ENCODE measurements around the gene NRCAM.

The NRCAM gene

DNA sequence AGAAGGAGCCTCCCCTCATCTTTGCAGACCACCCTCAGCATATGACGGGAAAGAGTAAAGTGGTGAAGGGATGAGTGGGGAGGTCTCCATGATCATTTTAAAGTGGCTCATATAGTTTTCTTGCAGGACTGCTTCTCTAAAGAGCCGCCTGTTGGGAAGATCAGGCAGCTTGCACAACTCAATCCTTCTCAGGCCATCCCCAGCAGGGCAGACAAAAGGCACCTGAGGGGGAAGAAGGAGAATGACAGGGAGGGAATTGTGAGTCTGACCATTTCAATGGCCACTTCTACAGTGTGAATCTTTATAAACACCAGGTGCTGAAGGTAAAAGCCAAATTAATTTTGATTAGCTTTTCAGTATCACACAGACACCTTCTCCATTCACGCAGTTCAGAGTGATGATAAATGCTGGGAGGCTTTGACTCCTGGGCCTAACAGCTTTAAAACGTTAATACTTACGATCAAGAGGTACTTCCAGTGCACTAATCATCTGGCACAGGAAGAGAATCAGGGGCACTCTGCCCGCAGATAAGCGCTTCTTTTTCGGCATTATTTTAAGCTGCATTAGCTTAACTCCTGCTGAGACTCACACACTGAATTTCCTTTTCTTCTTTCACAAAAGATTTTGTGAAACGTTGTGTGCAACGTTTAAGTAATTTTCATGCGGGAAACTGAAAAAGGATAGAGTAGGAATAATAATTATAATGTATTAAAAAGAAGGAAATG is 216.6 kb downstream of the NRCAM start:
- DNase-seq = peak; percentile 40 to 95 (median 72)

DNA sequence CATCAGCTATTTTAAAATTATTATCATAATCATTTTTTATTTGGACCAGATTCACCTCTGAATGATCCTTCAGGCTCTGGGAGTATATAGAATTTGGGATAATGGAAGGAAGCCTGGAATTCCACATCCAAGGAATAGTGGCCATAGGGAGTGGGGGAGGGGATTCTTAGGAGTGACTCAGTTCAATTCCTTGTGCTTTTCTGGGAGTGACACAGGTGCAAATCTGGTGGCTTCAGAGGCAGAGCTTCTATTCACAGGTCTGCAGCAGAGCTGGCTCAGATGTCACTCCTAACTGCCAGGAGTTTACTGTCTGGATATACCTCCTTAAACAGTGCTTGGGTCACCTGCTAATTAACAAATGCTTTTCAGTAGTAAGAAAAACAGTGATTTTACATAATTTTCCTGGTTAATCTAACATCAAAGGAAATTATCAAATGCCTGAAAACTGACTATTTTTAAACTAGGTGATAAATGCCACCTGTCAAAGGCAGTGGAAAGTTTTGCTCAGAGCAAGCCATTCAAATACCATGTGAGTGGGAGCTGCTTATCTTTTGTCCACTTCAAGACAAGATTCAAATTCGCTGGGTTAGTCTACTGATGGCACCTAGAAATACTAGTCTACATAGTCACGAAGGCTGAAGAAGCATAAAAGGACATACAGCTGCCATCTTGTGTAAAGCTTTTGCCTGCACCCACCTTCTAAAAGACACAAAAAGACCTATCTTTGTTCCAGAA is 219.4 kb downstream of the NRCAM start:
- DNase-seq = no peak

DNA sequence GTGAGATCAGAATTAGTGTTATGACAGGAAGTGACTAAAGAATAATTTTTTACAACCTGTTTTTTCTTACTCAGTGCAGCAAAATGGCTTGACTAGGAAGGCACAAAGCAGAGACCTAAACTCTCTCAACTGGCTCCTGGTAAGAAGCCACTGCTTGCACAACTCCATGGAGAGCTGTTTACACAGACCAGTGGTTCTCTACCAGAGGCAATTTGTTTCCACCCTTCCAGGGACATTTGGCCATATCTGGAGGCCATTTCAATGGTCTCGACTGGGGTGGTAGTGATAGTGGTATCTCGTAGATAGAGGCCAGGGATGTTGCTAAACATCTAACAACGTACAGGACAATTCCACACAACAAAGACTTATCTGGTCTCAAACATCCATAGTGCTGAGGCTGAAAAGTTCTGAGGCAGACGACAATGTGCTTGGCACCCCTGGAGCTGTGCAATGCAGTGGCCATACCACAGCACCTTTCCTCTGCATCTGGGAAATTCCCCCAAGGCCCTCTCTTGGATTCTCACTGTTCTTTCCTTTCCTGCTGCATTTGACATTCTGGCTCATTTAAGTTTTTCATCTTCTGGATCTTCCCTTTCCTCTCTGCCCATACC is 220.7 kb downstream of the NRCAM start:
- no peak for DNase-seq

DNA sequence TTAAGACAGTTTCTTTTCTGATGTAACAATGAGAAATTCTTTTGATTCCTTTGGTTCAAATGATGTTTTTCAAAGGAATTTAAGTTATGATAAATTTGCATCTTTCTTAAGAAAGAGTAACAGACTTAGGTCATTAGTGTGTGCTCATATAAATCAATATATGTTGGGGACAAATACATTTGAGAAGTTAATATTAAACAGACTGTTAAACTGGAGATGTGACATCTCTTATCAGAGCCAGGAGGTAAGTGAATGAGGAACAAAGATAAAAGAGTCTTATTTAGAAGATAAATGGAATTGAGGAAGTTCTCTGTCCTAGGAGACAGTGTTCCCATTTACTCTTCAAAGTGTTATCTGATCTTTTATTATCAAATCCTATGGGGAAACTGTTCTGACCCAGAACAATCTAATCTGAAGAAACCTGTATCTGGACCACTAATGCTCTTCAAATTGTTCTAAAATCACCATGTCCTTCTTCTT is 221.2 kb downstream of the NRCAM start:
- DNase-seq = no peak

DNA sequence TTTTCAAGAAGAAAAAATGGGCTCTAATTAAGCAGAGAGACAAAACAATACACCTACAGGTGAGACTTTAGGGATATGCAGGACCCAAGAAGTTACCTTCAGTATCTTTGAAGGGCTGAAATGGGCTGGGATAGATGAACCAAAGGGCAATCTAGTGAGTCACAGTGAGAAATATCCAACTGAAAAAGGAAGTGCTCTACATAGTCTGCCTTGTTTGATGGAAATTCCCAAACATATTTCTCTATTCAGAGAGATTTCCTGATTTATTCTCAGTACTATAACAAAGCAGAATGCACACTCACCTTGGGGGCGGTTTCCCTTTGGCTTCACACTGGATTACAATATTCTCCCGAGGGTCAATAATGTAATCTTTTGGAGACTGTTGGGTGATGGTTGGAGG is 222.0 kb downstream of the NRCAM start:
- DNase-seq = no peak

DNA sequence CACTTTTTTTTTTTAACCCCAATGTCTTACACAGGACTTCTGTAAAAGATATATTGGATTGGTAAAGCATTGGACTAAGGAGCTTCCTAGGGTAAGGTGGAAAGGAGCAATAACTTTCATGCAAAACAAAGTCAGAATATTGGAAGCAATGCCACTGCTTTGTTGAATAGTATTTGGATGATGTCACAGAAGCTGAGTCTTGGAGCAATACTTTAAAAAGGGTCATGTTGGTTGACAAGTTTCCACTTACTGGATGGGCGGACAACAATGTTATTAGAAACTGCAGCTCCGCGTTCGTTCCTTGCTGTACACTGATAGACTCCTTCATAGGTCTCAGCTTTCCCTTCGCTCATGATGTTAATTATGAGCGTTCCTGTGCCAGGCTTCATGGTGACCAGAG is 224.2 kb downstream of the NRCAM start:
- DNase-seq = no peak

DNA sequence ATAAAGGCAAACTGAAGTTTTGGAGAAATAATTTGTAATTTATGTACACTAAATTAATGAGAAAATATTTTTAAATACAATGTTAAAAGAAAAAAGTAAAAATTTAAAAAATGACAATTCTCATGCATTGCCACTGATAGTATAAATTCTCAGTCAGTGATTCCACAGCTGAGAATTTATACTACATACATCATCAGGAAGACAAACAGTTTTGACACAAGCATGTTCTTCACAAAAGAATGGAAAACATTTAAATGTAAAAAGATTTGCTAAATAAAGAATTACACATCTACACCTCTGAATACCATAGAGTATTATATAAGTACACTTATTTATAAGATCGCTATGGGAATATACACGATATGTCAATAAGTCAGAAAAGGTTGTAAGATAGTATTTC is 225.0 kb downstream of the NRCAM start:
- DNase-seq = no peak

DNA sequence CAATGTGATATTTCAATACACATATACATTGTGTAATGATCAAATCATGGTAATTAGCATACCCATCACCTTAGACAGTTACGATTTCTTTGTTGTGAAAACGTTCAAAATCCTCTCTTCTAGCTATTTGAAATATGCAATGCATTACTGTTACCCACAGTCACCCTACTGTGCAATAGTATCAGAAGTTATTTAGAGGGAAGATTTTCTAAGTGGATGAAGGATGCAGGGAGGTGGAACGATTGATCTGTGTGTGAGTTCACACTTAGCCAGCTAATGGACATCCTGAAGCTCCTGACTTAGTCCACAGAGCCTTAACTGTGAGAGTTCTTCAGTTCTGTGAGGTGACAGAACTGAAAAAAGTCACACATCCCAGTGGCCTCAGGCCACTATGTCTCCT is 228.9 kb downstream of the NRCAM start:
- DNase-seq = no peak

DNA sequence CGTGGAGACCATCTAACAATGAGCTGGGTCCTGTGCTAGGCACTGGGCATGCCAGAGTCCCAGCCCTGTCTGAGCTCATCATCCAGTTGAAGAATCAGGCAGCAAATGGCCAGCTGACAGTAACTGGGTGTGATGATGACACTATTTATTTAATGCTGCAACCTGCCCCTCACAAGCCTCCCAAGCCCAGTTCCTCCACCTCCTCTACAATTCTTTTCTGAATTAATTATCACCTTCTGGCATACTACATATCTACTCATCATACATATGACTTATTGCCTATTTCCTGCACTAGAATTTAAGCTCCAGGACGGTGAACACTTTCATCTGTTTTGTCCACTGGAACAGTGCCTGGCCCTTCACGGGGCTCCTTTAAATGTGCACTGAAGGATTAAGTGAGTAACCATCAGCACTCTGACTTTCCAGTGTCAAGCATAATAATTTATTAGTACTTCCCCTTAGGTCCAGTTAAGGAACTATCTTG is 229.4 kb downstream of the NRCAM start:
- DNase-seq = peak in 1 of 3 experiments; percentile 40

DNA sequence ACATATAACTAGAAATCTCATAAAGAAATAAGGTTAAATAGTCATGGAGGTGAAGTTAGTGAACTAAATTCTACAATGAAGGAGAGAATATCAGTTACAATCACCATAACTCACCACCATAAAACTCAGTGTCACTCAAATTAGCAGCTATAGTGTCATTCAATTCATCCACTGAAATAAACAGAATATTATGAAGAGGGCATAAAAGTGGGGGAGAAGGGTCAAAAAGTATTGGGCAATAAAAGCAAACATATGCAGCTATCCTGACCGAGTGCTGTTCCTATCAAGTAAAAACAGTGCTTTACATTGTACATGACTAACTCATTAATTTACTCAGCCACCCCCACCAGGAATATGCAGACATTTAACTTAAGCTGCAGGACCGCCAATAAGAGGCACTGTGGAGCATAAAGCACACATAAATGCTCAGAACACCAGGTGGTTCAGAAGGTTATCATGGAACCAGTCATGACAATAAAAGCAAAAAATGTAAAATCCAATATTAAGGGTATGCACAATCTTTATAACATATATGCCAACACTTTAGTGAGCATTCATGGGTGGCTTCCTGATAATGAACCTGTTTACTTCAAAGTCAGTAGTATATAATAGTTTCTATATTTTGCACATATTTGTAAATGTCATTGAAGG is 230.6 kb downstream of the NRCAM start:
- DNase-seq = no peak

DNA sequence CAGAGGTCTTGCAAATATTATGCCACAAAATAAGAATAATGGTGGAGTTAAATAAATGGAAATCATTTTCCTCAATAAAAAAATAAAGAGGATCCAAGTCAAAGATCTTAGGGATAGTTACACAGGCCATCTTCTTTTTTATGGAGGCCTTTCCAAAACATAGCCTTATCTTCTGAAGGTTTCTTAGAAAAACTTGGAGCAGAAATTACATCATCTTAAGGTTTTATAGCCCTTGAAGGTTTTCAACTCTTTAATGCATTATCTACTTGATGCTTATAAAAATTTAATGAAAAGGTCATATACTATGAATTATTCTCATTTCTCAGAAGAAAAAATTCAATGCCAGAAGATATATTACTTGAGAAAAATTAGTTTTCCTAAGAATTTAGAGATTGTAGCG is 231.8 kb downstream of the NRCAM start:
- no peak for DNase-seq

DNA sequence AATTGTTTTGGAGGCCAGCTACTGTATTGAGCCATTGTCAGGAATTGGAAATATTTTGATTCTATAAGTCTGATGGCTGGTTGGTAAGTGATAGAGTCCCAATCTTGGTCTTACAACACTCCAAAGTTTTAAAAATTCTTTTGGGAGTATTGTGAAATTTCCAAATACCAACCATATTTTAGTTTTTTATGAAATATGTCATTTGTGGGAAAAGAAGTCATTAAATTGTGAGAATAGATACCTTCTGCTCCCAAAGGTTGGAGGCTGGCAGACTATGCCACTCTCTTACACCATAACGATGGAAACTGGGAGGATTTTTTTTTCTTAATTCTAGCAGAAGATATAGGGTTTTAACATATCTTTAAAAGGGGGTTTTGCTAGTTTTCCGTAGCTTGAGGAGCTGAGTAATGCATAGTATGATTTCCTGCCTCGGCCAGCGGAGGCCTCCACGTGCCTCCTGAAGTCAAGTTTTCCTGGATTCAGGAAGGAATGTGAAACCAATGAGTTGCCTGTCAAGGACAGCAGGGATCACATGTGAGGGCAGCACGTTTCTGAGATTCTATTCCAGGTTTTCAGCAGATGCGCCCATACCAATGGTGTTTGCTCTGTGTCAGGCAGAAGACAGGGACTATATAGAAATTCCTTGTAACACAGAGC is 233.9 kb downstream of the NRCAM start:
- DNase-seq = no peak

DNA sequence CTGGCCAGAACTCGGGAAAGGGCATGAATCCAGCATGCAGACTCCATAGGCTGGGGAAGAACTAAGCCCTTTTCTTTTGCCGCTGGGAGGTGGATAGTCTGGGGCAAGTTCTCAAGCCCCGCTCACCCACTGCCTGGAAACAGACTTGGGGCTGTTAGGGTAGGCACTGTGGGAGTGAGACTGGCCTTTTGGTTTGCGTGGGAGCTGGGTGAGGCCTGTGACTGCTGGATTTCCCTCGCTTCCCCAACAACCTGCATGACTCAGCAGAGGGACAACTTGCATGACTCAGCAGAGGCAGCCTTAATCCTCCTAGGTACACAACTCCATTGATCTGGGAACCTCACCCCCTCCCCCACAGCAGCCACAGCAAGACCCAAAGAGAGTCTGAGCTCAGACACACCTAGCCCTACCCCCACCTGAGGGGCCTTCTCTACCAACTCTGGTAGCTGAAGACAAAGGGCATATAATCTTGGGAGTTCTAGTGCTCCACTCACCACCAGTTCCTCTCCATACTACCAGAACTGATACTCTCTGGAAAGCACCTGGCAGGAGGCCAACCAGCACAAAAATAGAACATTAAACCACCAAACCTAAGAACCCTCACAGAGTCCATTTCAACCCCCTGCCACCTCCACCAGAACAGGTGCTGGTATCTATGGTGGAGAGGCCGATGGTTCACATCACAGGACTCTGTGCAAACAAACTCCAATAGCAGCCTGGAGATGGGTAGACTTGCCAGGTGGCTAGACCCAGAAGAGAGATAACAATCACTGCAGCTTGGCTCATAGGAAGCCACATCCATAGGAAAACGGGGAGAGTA is 244.6 kb downstream of the NRCAM start:
- DNase-seq = peak in 2 of 3 experiments; percentile 34 to 40

DNA sequence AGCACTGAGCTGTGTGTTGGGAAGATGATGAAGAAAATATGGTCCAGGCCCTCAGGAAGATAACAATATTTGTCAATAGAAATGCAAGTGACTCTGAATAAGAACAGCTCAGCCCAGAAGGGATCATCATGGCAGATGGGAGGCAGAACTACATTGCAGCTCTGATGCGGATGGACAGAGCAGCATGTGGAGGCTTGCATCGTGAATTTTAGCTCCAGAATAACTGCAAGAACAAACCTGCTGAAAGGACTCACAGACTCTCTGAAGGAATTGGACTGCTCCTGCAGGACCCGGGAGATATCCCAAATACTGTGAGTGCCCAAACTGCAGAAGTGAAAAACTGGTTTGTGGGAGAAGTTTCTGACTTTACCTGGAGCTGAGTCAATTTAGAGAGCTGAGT is 245.4 kb downstream of the NRCAM start:
- no peak for DNase-seq

DNA sequence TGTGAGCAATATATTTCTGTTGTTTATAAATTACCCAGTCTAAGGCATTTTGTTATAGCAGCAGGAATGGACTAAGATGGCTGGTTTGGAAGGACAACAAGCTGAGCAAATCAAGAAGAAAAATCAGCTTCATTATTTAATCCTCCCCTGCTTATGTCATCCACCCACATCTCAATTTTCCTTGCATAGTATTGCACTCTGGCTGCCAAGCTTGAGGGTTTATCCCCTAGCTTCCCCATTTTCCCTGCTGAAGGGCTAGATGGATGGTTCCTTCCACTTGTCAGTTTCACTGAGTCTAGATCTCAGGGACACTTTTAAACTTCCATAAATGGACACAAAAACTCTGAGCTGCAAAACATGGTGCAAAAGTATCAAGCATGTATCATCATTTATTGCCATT is 250.9 kb downstream of the NRCAM start:
- no peak for DNase-seq

DNA sequence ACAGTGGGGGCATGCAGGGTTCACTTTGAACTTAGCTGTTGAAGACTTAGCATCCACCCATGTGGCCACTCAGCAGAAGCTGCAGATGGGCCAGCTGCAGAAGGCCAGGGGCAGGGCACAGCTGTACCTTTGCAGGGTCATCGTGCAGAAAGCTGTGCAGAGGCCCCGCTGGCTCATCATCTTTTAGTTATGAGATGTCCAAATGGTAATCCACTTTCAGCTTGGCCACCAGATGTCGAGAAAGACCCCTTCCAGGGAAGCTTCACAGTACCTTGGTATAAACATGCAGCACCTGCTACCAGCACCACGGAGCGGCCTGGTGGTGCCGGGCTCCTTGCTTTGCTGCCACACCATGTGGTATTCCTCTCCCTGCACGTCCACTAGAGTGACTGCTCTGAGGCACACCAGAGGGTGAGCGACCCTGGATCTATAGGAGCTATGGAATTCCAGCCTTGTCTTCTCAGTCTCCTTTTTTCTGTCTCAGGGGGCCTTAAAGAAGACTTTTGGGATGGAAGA is 251.9 kb downstream of the NRCAM start:
- no peak for DNase-seq

DNA sequence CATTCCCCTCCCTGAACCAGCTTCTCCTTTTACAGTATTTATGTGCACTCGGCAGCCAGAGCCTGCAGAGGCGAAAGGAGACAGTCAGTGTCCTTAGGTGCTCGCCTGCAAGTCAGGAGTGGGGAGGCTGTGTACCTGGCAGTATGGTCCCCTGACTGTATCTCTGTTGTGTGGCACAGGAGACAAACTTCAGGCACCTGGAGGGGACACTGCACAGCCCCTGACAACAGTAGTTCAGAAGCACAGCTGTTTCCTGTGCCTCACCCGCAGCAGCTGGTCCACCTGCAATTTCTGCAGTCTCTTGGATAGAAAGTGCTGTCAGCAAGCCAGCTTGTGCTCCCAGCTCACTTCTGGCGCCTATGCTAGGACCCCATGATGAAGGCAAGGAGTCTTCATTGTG is 252.7 kb downstream of the NRCAM start:
- DNase-seq = peak in 1 of 3 experiments; percentile 61

DNA sequence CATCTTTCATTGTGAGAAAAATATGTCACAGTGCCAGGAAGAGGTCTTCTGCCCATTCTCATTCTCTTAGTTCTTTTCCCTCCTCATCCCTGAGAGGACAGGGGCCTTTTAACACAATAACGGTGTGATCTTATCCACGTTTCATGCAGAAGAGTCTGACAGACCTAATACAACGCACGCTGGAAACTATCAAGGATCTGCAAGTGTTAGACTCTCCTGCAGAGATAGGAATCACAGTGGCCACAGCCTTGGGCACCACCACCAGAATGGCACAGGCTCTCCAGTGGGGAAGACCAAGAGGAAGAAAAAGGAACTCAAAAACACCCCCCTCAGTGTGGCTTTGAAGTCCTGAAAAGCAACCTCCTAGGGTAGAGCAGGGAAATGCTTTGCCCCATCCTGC is 253.5 kb downstream of the NRCAM start:
- no peak for DNase-seq

DNA sequence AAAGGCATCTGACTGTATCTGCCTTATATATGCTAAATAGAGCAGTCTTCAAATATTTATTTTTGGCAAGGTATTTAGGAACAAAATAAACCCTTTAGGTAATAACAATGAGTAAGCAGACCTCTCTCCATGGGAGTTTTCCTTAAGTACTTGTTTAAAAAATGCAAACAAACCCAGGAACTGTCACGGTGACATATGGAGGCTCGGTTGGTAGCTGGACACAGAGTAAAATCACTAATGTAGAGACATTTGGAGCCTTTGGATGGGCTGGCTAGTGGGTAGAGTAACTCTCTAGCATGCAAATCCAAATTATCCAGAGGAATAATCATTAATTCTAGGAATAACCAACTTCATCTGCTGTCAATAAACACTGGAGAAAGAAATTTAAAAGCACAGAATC is 254.5 kb downstream of the NRCAM start:
- DNase-seq = peak in 2 of 3 experiments; percentile 26 to 73

DNA sequence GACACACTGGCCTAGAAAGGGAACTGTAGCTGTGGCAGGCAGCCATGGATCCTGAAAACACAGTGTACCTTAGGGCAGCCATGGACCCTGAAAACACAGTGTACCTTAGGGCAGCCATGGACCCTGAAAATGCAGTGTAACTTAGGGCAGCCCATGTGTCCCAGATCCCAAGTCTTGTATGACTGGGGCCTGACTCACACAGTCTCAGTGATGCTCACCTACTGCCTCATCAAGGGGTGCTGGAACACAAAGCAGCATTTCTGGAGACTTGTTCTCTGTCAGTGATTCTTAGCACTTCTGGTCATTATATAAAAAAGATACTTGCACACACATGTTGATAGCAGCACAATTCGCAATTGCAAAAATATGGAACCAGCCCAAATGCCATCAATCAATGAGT is 255.9 kb downstream of the NRCAM start:
- no peak for DNase-seq

DNA sequence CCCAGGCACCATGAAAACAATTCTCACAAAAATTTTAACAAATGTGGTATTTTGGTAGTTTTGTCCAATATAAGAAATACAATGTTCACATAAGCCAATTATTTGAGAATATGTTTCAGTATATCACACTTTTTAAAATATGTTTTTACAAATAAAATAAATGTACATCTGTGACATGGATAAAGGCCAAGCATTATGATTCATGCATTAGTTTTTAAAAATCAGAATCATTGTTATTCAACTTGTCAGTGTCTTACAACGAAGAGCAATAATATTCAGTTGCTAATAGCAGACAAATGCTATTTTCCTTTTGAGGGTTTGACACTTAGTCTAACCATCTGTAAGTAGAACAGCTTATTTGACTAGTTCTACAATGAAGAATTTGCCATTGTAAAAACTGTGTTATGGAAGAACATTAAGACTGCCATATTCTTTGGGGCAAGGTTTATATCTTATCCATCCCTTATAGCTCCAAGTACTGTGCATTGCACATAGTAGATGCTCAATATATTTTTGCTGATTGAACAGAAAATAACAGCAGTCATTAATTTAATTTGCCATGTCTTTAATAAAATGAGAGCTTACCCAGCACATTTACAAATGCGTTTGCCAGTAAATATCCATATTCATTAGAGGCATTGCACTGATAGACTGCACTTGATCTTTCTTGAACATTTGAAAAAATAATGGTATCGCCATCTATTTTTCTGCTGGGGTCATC is 258.7 kb downstream of the NRCAM start:
- no peak for DNase-seq
